MCF 10A (cell line): ENCODE results near the gene COL26A1. TPM values are rescaled to one million over a fixed set of nuclear protein-coding genes. Genes with fewer than 3 reads are reported as not detected.

Source experiments
- BruUV-seq: library from RNA; stranded (reverse); fragments of 400-500 nt; replicated peaks from 2 replicates; lab custom pipeline; 2021; lab: Mats Ljungman, UMichigan
- CTCF ChIA-PET: fragments of 300-600 bp; sonication (Branson Sonifier 250); formaldehyde crosslinking; extraction: SDS; loops from one replicate; lab custom pipeline; 2021; ENCODE audit warnings: antibody characterized with exemption, inconsistent platforms; lab: Yijun Ruan, JAX
- POLR2A ChIA-PET: fragments of 300-600, 350-650 bp; sonication (Branson Sonifier 250); formaldehyde crosslinking; extraction: SDS; loops from one replicate; lab custom pipeline; 2020; ENCODE audit warnings: antibody characterized with exemption, inconsistent platforms; lab: Yijun Ruan, JAX
- DNase-seq: peaks from one replicate; pipeline ENCODE4 v3.0.0-alpha.2; 2018; ENCODE audit not compliant: unreplicated experiment
- H3K27ac Mint-ChIP-seq: one replicate; pipeline ENCODE4 v1.8.0; 2022; ENCODE audit warnings: mild to moderate bottlenecking, low read depth, mixed read lengths; ENCODE audit not compliant: unreplicated experiment
- H3K27me3 Mint-ChIP-seq: one replicate; pipeline ENCODE4 v1.8.0; 2022; ENCODE audit warnings: mixed read lengths; ENCODE audit not compliant: insufficient read depth, unreplicated experiment
- H3K36me3 Mint-ChIP-seq: one replicate; pipeline ENCODE4 v1.8.0; 2022; ENCODE audit warnings: mild to moderate bottlenecking, moderate library complexity, mixed read lengths; ENCODE audit not compliant: insufficient read depth, unreplicated experiment
- H3K4me1 Mint-ChIP-seq: one replicate; pipeline ENCODE4 v1.8.0; 2022; ENCODE audit warnings: mixed read lengths; ENCODE audit not compliant: insufficient read depth, unreplicated experiment
- H3K4me3 Mint-ChIP-seq: one replicate; pipeline ENCODE4 v1.8.0; 2022; ENCODE audit warnings: mild to moderate bottlenecking, moderate library complexity, mixed read lengths; ENCODE audit not compliant: unreplicated experiment
- H3K9me3 Mint-ChIP-seq: one replicate; pipeline ENCODE4 v1.8.0; 2022; ENCODE audit warnings: mixed read lengths; ENCODE audit not compliant: unreplicated experiment
- intact Hi-C: fragments of 100-400 bp; cut with micrococcal nuclease; formaldehyde crosslinking; loops from 2 replicates; pipeline ENCODE4 v1.14.1; 2022
- total RNA-seq: library from RNA; stranded (reverse); gene quantifications from 2 replicates; pipeline ENCODE4 v1.2.3, GENCODE V29; 2022
- TF ChIP-seq, protein P1 (sequence below): fragments of 200-600 bp; IDR thresholded peaks from one replicate; pipeline ENCODE4 v1.8.0; 2022; ENCODE audit warnings: antibody characterized with exemption, mild to moderate bottlenecking; ENCODE audit not compliant: unreplicated experiment

The COL26A1 gene
- total RNA-seq, 1 experiment from 2014 or later: not detected

DNA sequence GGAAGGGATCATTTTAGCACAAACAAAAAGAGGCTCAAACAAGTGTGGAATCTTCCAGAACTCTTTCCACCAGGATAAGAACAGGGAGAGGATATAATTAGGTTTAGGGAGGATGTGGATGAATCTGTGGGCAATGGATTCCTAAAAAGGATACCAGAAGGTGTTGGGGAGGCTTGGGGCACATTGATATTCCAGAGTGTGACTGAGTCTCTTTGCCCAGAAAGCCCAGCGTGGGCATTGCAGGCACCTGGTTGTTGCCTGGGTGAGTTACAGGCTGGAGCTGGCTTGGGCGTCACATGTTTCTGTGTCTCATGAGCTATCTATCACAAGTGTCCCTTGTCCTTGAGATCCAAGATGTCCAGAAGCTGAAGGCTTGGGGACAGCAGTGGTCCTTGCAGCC lies 3.3 kb downstream of the COL26A1 start:
- no peak overlapping the region for H3K27ac Mint-ChIP-seq
- TF ChIP-seq, protein P1, sequence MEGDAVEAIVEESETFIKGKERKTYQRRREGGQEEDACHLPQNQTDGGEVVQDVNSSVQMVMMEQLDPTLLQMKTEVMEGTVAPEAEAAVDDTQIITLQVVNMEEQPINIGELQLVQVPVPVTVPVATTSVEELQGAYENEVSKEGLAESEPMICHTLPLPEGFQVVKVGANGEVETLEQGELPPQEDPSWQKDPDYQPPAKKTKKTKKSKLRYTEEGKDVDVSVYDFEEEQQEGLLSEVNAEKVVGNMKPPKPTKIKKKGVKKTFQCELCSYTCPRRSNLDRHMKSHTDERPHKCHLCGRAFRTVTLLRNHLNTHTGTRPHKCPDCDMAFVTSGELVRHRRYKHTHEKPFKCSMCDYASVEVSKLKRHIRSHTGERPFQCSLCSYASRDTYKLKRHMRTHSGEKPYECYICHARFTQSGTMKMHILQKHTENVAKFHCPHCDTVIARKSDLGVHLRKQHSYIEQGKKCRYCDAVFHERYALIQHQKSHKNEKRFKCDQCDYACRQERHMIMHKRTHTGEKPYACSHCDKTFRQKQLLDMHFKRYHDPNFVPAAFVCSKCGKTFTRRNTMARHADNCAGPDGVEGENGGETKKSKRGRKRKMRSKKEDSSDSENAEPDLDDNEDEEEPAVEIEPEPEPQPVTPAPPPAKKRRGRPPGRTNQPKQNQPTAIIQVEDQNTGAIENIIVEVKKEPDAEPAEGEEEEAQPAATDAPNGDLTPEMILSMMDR: no peak
- intact Hi-C loops: no loop called here
- H3K4me1 Mint-ChIP-seq: no peaks in the 10 kb centered on the region
- H3K9me3 Mint-ChIP-seq: no peaks in the 10 kb centered on the region
- BruUV-seq: no TSS peak
- no peak for DNase-seq
- POLR2A ChIA-PET: interaction anchor here (1.5 kb wide), 1 partner anchor 45 kb away, joined by 4 read pairs; the partner anchor contains the start of gene IFT22
- H3K27me3 Mint-ChIP-seq: peaks cover 10% of the 10 kb centered on the region
- CTCF ChIA-PET: interaction anchor here (1.1 to 1.9 kb wide), 2 partner anchors 58 to 177 kb away, joined by 3 to 5 read pairs; no protein-coding TSS in a partner anchor
- H3K4me3 Mint-ChIP-seq: no peak overlapping the region
- H3K36me3 Mint-ChIP-seq: no peaks in the 10 kb centered on the region

DNA sequence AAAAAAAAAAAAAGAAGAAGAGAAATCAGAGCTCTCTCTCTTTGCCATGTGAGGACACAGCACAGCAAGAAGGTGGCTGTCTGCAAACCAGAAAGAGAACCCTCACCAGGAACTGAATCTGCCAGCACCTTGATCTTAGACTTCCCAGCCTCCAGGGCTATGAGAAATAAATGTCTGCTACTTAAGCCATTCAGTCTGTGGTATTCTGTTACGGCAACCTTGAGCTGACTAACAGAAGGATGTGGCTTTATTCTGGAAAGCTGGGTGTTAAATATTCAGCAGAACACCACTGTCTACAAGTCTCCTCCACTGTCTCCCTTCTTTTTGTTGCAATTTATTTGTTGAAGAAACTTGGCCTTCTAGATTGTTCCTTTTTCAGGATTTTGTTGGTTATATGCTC lies 5.0 kb downstream of the COL26A1 start:
- intact Hi-C loops: no loop called here
- H3K9me3 Mint-ChIP-seq: no peaks in the 10 kb centered on the region
- ChIA-PET CTCF (interaction anchor here (0.9 to 1.9 kb wide), 3 partner anchors 10 to 175 kb away, joined by 3 to 5 read pairs (median 3); no protein-coding TSS in a partner anchor), POLR2A (no interaction called here)
- H3K27me3 Mint-ChIP-seq: peaks cover 27% of the 10 kb centered on the region
- H3K36me3 Mint-ChIP-seq: no peaks in the 10 kb centered on the region
- no peak overlapping the region for H3K4me3 Mint-ChIP-seq
- BruUV-seq: no TSS peak
- H3K4me1 Mint-ChIP-seq: no peaks in the 10 kb centered on the region
- DNase-seq: no peak
- TF ChIP-seq, protein P1: no peak
- H3K27ac Mint-ChIP-seq: no peak overlapping the region

DNA sequence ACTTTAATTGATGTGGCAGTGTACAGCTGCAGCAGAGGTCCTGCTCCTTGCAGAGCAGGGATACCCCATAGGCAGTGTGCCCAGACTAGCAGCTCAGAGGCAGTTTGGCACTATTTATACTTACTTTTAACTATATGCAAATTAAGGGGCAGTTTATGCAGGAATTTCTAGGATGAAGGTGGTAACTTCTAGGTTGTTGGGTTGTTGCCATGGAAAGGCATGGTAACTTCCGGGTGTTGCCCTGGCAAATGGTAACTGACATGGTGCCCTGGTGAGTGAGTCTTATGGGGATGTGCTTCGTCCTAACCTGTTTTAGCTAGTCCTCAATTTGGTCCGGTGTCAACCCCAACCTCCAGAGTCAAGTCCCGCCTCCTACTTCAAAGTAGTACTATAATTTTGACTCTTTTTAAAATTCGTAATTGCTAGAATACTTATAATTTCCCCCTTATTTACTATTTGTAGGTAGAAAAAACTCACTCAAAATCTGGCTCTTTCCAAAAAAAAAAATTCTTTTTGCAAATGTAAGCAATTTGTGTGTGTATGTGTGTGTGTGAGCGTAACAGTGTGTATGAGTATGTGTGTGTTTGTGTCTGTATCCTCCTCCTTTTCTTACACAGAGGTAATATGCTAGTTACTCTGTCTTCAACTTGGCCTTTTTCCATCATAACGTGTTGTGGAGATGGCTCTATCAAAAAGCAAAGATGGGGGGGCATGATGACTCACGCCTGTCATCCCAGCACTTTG lies 5.9 kb downstream of the COL26A1 start:
- TF ChIP-seq, protein P1: no peak
- Mint-ChIP-seq H3K4me1 (peaks cover under 1% of the 10 kb centered on the region), H3K9me3 (no peaks in the 10 kb centered on the region), H3K36me3 (no peaks in the 10 kb centered on the region), H3K4me3 (no peak overlapping the region), H3K27ac (no peak overlapping the region), H3K27me3 (peaks cover 36% of the 10 kb centered on the region)
- DNase-seq: no peak
- POLR2A ChIA-PET: no interaction called here
- CTCF ChIA-PET: interaction anchor here (1.3 kb wide), 1 partner anchor 42 kb away, joined by 3 read pairs; no protein-coding TSS in a partner anchor
- BruUV-seq: no TSS peak
- intact Hi-C loops: no loop called here

DNA sequence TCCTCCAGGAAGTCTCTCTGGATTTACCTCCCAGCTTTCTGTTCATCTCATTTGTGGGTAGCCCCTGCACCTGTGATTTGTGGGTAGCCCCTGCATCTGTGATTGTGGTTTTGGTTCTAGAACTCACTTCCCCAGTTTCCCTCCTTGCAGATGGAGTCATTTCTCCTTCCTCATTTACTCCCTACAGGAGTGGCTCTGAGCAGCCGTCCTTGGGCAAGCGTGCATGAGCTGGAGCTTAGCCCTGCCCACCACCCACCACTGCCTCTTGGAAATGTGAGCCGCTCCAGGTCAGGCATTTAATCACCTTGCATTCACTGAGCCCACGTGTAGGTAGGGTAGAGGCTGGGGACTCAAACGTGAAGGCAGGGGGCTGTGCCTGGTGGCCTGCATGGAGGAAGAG lies 8.2 kb downstream of the COL26A1 start:
- no peaks in the 10 kb centered on the region for H3K9me3 Mint-ChIP-seq
- ChIA-PET POLR2A (interaction anchor here (1.0 kb wide), 1 partner anchor 13 kb away, joined by 3 read pairs; no protein-coding TSS in a partner anchor), CTCF (interaction anchor here (0.6 to 1.0 kb wide), 3 partner anchors 22 to 41 kb away, joined by 3 to 4 read pairs (median 3); no protein-coding TSS in a partner anchor)
- no TSS peak for BruUV-seq
- H3K27ac Mint-ChIP-seq: peak overlapping the region; percentile 25
- intact Hi-C loops: no loop called here
- peaks cover 43% of the 10 kb centered on the region for H3K27me3 Mint-ChIP-seq
- DNase-seq: no peak
- H3K4me1 Mint-ChIP-seq: peaks cover 9% of the 10 kb centered on the region
- TF ChIP-seq, protein P1: no peak
- H3K36me3 Mint-ChIP-seq: no peaks in the 10 kb centered on the region
- no peak overlapping the region for H3K4me3 Mint-ChIP-seq
